ENCODE measurements around the gene SLC10A7.

- TF ChIP-seq, protein P1, sequence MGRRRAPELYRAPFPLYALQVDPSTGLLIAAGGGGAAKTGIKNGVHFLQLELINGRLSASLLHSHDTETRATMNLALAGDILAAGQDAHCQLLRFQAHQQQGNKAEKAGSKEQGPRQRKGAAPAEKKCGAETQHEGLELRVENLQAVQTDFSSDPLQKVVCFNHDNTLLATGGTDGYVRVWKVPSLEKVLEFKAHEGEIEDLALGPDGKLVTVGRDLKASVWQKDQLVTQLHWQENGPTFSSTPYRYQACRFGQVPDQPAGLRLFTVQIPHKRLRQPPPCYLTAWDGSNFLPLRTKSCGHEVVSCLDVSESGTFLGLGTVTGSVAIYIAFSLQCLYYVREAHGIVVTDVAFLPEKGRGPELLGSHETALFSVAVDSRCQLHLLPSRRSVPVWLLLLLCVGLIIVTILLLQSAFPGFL (CRISPR knock-in tag; IDR thresholded peaks at IDR 0.05) = no peak
- TF ChIP-seq ZNF10 (CRISPR knock-in tag; IDR thresholded peaks at IDR 0.05; ENCODE audit: borderline replicate concordance, low read depth) = no peak
Measured at GRCh38 chr4:146207410-146207809, 314.3 kb downstream of the SLC10A7 start.

All from HepG2 (cell line).